Small intestine (tissue), 7 donors: ENCODE data around the gene DDX27. TPM values are rescaled to one million over a fixed set of nuclear protein-coding genes. Genes with fewer than 3 reads are reported as not detected.

ENCODE experiments used
- DNase-seq, 2 donors: peaks; one replicate each; pipeline versions ENCODE4 v3.0.0 to v3.0.0-alpha.2; 2013
- FAIRE-seq: peaks from 2 replicates; lab custom pipeline; 2012; peaks lifted over from hg19 to GRCh38; lab: Jason Lieb, UNC
- H3K27ac ChIP-seq, 3 donors: one replicate each; pipeline ENCODE4 v1.5.1; 2013; ENCODE audit warnings: low read length in 2 of 3, mild to moderate bottlenecking in 2 of 3, control low read depth in 1 of 3, inconsistent platforms in 1 of 3, low read depth in 1 of 3, moderate library complexity in 1 of 3
- H3K27me3 ChIP-seq, 3 donors: one replicate each; pipeline ENCODE4 v1.6.1; 2013; ENCODE audit warnings: low read length in 3 of 3, inconsistent platforms in 1 of 3; ENCODE audit not compliant: control insufficient read depth in 3 of 3, insufficient read depth in 3 of 3
- H3K36me3 ChIP-seq, 3 donors: one replicate each; pipeline ENCODE4 v1.6.1; 2013; ENCODE audit warnings: low read length in 3 of 3, inconsistent platforms in 1 of 3, low read depth in 1 of 3, mild to moderate bottlenecking in 1 of 3, moderate library complexity in 1 of 3; ENCODE audit not compliant: control insufficient read depth in 3 of 3, insufficient read depth in 2 of 3
- H3K4me1 ChIP-seq, 3 donors: one replicate each; pipeline ENCODE4 v1.6.1; 2013; ENCODE audit warnings: low read length in 2 of 3, inconsistent platforms in 1 of 3, low read depth in 1 of 3, mild to moderate bottlenecking in 1 of 3, moderate library complexity in 1 of 3; ENCODE audit not compliant: control insufficient read depth in 3 of 3, insufficient read depth in 2 of 3
- H3K4me3 ChIP-seq, 3 donors: one replicate each; pipeline ENCODE4 v1.5.1; 2013; ENCODE audit warnings: low read length in 3 of 3, control low read depth in 1 of 3, inconsistent platforms in 1 of 3, low read depth in 1 of 3, mild to moderate bottlenecking in 1 of 3, moderate library complexity in 1 of 3
- H3K9me3 ChIP-seq, 2 donors: one replicate each; pipeline ENCODE4 v1.6.1; 2013; ENCODE audit warnings: low read depth in 1 of 2, low read length in 1 of 2; ENCODE audit not compliant: control insufficient read depth in 2 of 2, insufficient read depth in 1 of 2
- WGBS, 3 donors: extraction: QIAGEN DNeasy Blood & Tissue Kit; methylation state at CpG; one replicate each; pipeline ENCODE4 v1.1.7; 2013; 5-methylcytosine and 5-hydroxymethylcytosine counted together
- polyA plus RNA-seq, 4 donors: library from polyadenylated mRNA; stranded (reverse) in 3 of 4; unstranded in 1 of 4; fragments of 200-250 nt in 3 of 4; fragments of 120-200 nt in 1 of 4; gene quantifications; one replicate each; pipeline versions ENCODE4 v1.2.1 to v1.2.3, GENCODE V29; 2013
- donor health status: healthy with polysubstance abuse.
- donor health status: control.
- donor health status: control.
- donor health status: Bipolar disorder and iron deficiency.
- donor health status: healthy.

Gene DDX27
- polyA plus RNA-seq, 4 donors = 32.0 to 48.9 (median 34.9) TPM

- Histone ChIP-seq H3K36me3 (peaks cover 28 to 49% (median 40%) of the 10 kb centered on the region in 3 donors), H3K4me1 (peaks cover 0 to 26% (median 16%) of the 10 kb centered on the region in 3 donors), H3K4me3 (peak within 1 kb of the TSS; percentile 85 to 95 (median 94)), H3K27ac (peak within 1 kb of the TSS; percentile 92 to 97 (median 94)), H3K9me3 (peaks cover 1 to 34% of the 10 kb centered on the region in 2 donors), H3K27me3 (no peaks in the 10 kb centered on the region)
- FAIRE-seq = no peak
- 0 to 1% (median 0%) methylated on average over 67 to 80 of the region's 80 CpGs for WGBS, 3 donors
- DNase-seq = peak; percentile 99
Measured at GRCh38 chr20:49278036-49278817, 59.0 kb downstream of the DDX27 start, which contains the start of gene ZNFX1. Gene ZNFX1, minus strand, starts transcription at chr20:49278057. Its CDS starts 2,218 bp downstream, at chr20:49275839.

GRCh38 chr20:49278818-49279676 lies 59.8 kb downstream of the DDX27 start:
- Histone ChIP-seq H3K27ac (peak overlapping the region; percentile 76 to 94 (median 92)), H3K4me1 (peaks cover 0 to 26% (median 23%) of the 10 kb centered on the region in 3 donors), H3K9me3 (peaks cover 1 to 40% of the 10 kb centered on the region in 2 donors), H3K27me3 (no peaks in the 10 kb centered on the region), H3K4me3 (peak overlapping the region; percentile 65 to 94 (median 69)), H3K36me3 (peaks cover 30 to 48% (median 43%) of the 10 kb centered on the region in 3 donors)
- WGBS, 3 donors = 3 to 8% (median 7%) methylated on average over 33 of the region's 33 CpGs
- DNase-seq = peak in 1 of 2 donors; percentile 44
- no peak for FAIRE-seq

GRCh38 chr20:49279677-49280462 lies 60.7 kb downstream of the DDX27 start:
- Histone ChIP-seq H3K4me3 (peak overlapping the region; percentile 65 to 94 (median 69)), H3K27me3 (no peaks in the 10 kb centered on the region), H3K27ac (peak overlapping the region in 2 of 3 donors; percentile 80 to 92), H3K4me1 (peaks cover 0 to 26% (median 23%) of the 10 kb centered on the region in 3 donors), H3K9me3 (peaks cover 1 to 45% of the 10 kb centered on the region in 2 donors), H3K36me3 (peaks cover 33 to 51% (median 47%) of the 10 kb centered on the region in 3 donors)
- WGBS, 3 donors = 43 to 59% (median 52%) methylated on average over 7 of the region's 7 CpGs
- FAIRE-seq (no peak), DNase-seq (no peak)

GRCh38 chr20:49280463-49281058 lies 61.3 kb downstream of the DDX27 start:
- Histone ChIP-seq H3K36me3 (peaks cover 36 to 52% (median 48%) of the 10 kb centered on the region in 3 donors), H3K4me1 (peaks cover 0 to 20% (median 17%) of the 10 kb centered on the region in 3 donors), H3K4me3 (peak overlapping the region in 2 of 3 donors; percentile 65 to 94), H3K9me3 (peaks cover 1 to 52% of the 10 kb centered on the region in 2 donors), H3K27me3 (no peaks in the 10 kb centered on the region), H3K27ac (peak overlapping the region in 1 of 3 donors; percentile 80)
- 46 to 66% (median 57%) methylated on average over 6 of the region's 6 CpGs for WGBS, 3 donors
- no peak for FAIRE-seq
- no peak for DNase-seq

- Histone ChIP-seq H3K4me1 (peaks cover 0 to 15% (median 12%) of the 10 kb centered on the region in 3 donors), H3K4me3 (peak overlapping the region in 1 of 3 donors; percentile 25), H3K27me3 (no peaks in the 10 kb centered on the region), H3K36me3 (peaks cover 41 to 59% (median 53%) of the 10 kb centered on the region in 3 donors), H3K27ac (peak overlapping the region in 1 of 3 donors; percentile 80), H3K9me3 (peaks cover 1 to 59% of the 10 kb centered on the region in 2 donors)
- WGBS, 3 donors = 58 to 61% (median 59%) methylated on average over 13 of the region's 13 CpGs
- no peak for FAIRE-seq
- peak in 1 of 2 donors; percentile 33 for DNase-seq
Measured at GRCh38 chr20:49281059-49281912, 62.1 kb downstream of the DDX27 start.

- Histone ChIP-seq H3K4me1 (peaks cover 0 to 12% (median 8%) of the 10 kb centered on the region in 3 donors), H3K36me3 (peaks cover 47 to 66% (median 60%) of the 10 kb centered on the region in 3 donors), H3K27me3 (no peaks in the 10 kb centered on the region), H3K4me3 (no peak overlapping the region), H3K27ac (peak overlapping the region in 1 of 3 donors; percentile 59), H3K9me3 (peaks cover 1 to 66% of the 10 kb centered on the region in 2 donors)
- DNase-seq (no peak), FAIRE-seq (no peak)
- 71 to 80% (median 74%) methylated on average over 9 of the region's 9 CpGs for WGBS, 3 donors
Measured at GRCh38 chr20:49281913-49282467, 62.8 kb downstream of the DDX27 start.
